KOPT-K1 (cell line): ENCODE results near the gene PGLYRP1.

Source experiments
- H3K27ac ChIP-seq: fragments of 200-600 bp; sonication (generic); 2 replicates; pipeline ENCODE4 v1.5.1; 2016; ENCODE audit warnings: antibody characterized with exemption, mild to moderate bottlenecking, low read depth, low read length; ENCODE audit not compliant: poor library complexity, severe bottlenecking
- H3K36me3 ChIP-seq: fragments of 200-600 bp; sonication (generic); 2 replicates; pipeline ENCODE4 v1.5.1; 2017; ENCODE audit warnings: antibody characterized with exemption, mild to moderate bottlenecking, low read length, moderate library complexity; ENCODE audit not compliant: insufficient read depth
- H3K9me3 ChIP-seq: fragments of 200-600 bp; sonication (generic); 2 replicates; pipeline ENCODE4 v1.5.1; 2017; ENCODE audit warnings: antibody characterized with exemption, low read length, mild to moderate bottlenecking; ENCODE audit not compliant: insufficient read depth, poor library complexity, severe bottlenecking

PGLYRP1 gene

DNA sequence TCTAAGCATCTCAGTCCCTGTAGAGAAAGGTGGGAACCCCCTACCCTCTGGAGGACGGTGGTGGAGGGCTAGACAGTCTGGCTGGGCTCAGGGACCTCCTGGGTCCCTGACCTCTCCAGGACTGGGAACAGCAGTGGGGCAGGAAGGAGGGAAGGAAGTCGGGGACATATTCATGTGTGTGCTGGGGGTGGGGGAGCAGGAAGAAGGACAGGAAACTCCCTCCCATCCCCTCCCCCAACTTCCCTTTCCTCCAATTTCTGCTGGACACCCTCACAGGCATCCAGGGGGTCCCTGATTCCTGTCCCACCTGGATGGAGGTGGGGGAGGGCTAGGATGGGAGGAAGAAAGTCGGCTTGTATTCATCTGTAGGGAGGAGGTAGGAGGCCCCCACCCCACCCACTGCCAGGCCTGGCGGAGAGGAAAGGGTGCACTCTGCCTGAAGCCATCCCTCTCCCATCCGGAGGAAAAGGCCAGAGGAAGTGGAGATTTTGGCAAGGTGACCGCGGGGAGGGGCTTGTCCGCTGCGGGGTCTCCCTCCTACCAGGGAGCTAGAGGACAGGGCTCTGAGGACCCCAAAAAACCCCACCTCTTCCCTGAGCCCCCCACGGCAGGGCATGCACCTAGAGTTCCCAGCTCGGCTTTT is 51.5 kb downstream of the PGLYRP1 start:
- H3K36me3 ChIP-seq, result no peaks in the 10 kb centered on the region
- H3K27ac ChIP-seq, result no peak overlapping the region
- H3K9me3 ChIP-seq, result no peaks in the 10 kb centered on the region

DNA sequence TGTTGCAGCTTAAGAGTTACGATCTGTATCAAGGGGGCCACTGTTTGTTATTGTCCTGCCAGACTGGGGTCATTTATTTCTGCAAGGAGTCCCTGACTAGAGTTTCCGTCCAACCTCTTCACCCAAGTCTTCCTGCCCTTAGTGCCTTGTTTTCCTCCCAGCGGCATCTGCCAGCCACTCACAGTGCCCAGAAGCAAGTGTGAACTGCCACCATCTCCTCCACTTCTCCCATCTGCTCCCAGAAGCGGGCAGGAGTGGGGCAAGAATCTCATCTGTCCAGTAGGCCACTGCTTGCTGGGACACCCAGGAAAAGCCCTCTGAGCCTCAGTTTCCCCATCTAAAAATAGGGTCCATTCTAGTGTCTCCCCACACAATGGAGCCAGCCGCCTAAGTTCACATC is 53.2 kb downstream of the PGLYRP1 start:
- Histone ChIP-seq H3K27ac (no peak overlapping the region), H3K36me3 (no peaks in the 10 kb centered on the region), H3K9me3 (no peaks in the 10 kb centered on the region)
